ENCODE data around the gene BLMH.

- TF ChIP-seq CTCF (IDR thresholded peaks at IDR 0.05; ENCODE audit: low read depth, low read length, poor library complexity, severe bottlenecking) (no peak), EZH2phosphoT487 (IDR thresholded peaks at IDR 0.05; ENCODE audit: borderline replicate concordance, low read length) (no peak)
Observed at GRCh38 chr17:30236297-30236624, 55.5 kb downstream of the BLMH start.

Data from DOHH2 (cell line).